ENCODE data around the gene CRYBB3.
A peak's percentile ranks its signal among the peaks of the same experiment; 100 is the strongest.
"Not testable (repeated sequence)": the region's sequence is repeated elsewhere in the genome, so short reads cannot be mapped to it uniquely, and the experiment has no call there.

CRYBB3 gene

GRCh38 chr22:25201557-25202273 lies 2.1 kb downstream of the CRYBB3 start:
- Histone ChIP-seq H3K36me3 (ENCODE audit: low read length) (no peaks in the 10 kb centered on the region), H3K27me3 (ENCODE audit: low read length) (no peaks in the 10 kb centered on the region), H3K4me2 (ENCODE audit: low read depth, low read length, poor library complexity, severe bottlenecking) (no peak overlapping the region), H3K9me2 (replicated peaks; ENCODE audit: insufficient read depth, low read length) (no peaks in the 10 kb centered on the region), H2AFZ (ENCODE audit: low read depth, low read length, severe bottlenecking) (no peak overlapping the region), H4K20me1 (ENCODE audit: low read depth, low read length) (no peaks in the 10 kb centered on the region), H3F3A (ENCODE audit: insufficient read depth) (no peaks in the 10 kb centered on the region), H3K27ac (ENCODE audit: low read depth, low read length) (no peak overlapping the region), H3K4me3 (ENCODE audit: insufficient read depth, low read length, poor library complexity, severe bottlenecking) (no peak overlapping the region), H3K79me2 (ENCODE audit: insufficient read depth, low read length) (no peaks in the 10 kb centered on the region), H3K9me3 (ENCODE audit: insufficient read depth, low read length) (no peaks in the 10 kb centered on the region), H3K9ac (ENCODE audit: low read length) (no peak overlapping the region)
- no peak for TF ChIP-seq CTCF (IDR thresholded peaks at IDR 0.05; ENCODE audit: insufficient read depth, low read length, poor library complexity, severe bottlenecking)
- no peak for TF ChIP-seq EZH2phosphoT487 (conservative IDR thresholded peaks at IDR 0.05; ENCODE audit: low read length)

- Histone ChIP-seq H3K27me3 (ENCODE audit: low read length) (no peaks in the 10 kb centered on the region), H3F3A (ENCODE audit: insufficient read depth) (no peaks in the 10 kb centered on the region), H4K20me1 (ENCODE audit: low read depth, low read length) (no peaks in the 10 kb centered on the region), H3K4me3 (ENCODE audit: insufficient read depth, low read length, poor library complexity, severe bottlenecking) (no peak overlapping the region), H3K36me3 (ENCODE audit: low read length) (no peaks in the 10 kb centered on the region), H3K9me2 (replicated peaks; ENCODE audit: insufficient read depth, low read length) (no peaks in the 10 kb centered on the region), H3K79me2 (ENCODE audit: insufficient read depth, low read length) (no peaks in the 10 kb centered on the region), H3K4me2 (ENCODE audit: low read depth, low read length, poor library complexity, severe bottlenecking) (no peak overlapping the region), H2AFZ (ENCODE audit: low read depth, low read length, severe bottlenecking) (no peak overlapping the region), H3K9ac (ENCODE audit: low read length) (no peak overlapping the region), H3K9me3 (ENCODE audit: insufficient read depth, low read length) (no peaks in the 10 kb centered on the region), H3K27ac (ENCODE audit: low read depth, low read length) (no peak overlapping the region)
- TF ChIP-seq EZH2phosphoT487 (conservative IDR thresholded peaks at IDR 0.05; ENCODE audit: low read length): no peak
- TF ChIP-seq CTCF (IDR thresholded peaks at IDR 0.05; ENCODE audit: insufficient read depth, low read length, poor library complexity, severe bottlenecking): peak; percentile 85
These were observed 2.7 kb downstream of the CRYBB3 start for GRCh38 chr22:25202290-25202921.

GRCh38 chr22:25203082-25203481 lies 3.4 kb downstream of the CRYBB3 start:
- no peak overlapping the region for H3K4me3 ChIP-seq (ENCODE audit: insufficient read depth, low read length, poor library complexity, severe bottlenecking)
- H2AFZ ChIP-seq (ENCODE audit: low read depth, low read length, severe bottlenecking): no peak overlapping the region
- H3K36me3 ChIP-seq (ENCODE audit: low read length): no peaks in the 10 kb centered on the region

GRCh38 chr22:25204547-25204946 lies 4.9 kb downstream of the CRYBB3 start:
- not testable (repeated sequence) for H3K4me2 ChIP-seq (ENCODE audit: low read depth, low read length, poor library complexity, severe bottlenecking); H2AFZ ChIP-seq (ENCODE audit: low read depth, low read length, severe bottlenecking); H3K4me3 ChIP-seq (ENCODE audit: insufficient read depth, low read length, poor library complexity, severe bottlenecking); H3K9me3 ChIP-seq (ENCODE audit: insufficient read depth, low read length); H3K9ac ChIP-seq (ENCODE audit: low read length); H3F3A ChIP-seq (ENCODE audit: insufficient read depth); H4K20me1 ChIP-seq (ENCODE audit: low read depth, low read length); H3K79me2 ChIP-seq (ENCODE audit: insufficient read depth, low read length); H3K27me3 ChIP-seq (ENCODE audit: low read length); H3K36me3 ChIP-seq (ENCODE audit: low read length); H3K9me2 ChIP-seq (replicated peaks; ENCODE audit: insufficient read depth, low read length); H3K27ac ChIP-seq (ENCODE audit: low read depth, low read length)

More at GRCh38 chr22:25203082-25203481, 3.4 kb downstream of the CRYBB3 start:
- H3K4me2 ChIP-seq (ENCODE audit: low read depth, low read length, poor library complexity, severe bottlenecking): no peak overlapping the region
- TF ChIP-seq EZH2phosphoT487 (conservative IDR thresholded peaks at IDR 0.05; ENCODE audit: low read length): no peak
- TF ChIP-seq CTCF (IDR thresholded peaks at IDR 0.05; ENCODE audit: insufficient read depth, low read length, poor library complexity, severe bottlenecking): no peak
- H3K79me2 ChIP-seq (ENCODE audit: insufficient read depth, low read length): no peaks in the 10 kb centered on the region
- H3K9ac ChIP-seq (ENCODE audit: low read length): no peak overlapping the region
- H3K9me3 ChIP-seq (ENCODE audit: insufficient read depth, low read length): no peaks in the 10 kb centered on the region
- no peaks in the 10 kb centered on the region for H3F3A ChIP-seq (ENCODE audit: insufficient read depth)
- no peaks in the 10 kb centered on the region for H4K20me1 ChIP-seq (ENCODE audit: low read depth, low read length)
- no peaks in the 10 kb centered on the region for H3K9me2 ChIP-seq (replicated peaks; ENCODE audit: insufficient read depth, low read length)
- H3K27me3 ChIP-seq (ENCODE audit: low read length): no peaks in the 10 kb centered on the region
- H3K27ac ChIP-seq (ENCODE audit: low read depth, low read length): no peak overlapping the region

Measured in SU-DHL-6 (cell line).